BLaER1 (cell line): ENCODE measurements around the gene ACER2.
"Not testable (repeated sequence)": the region's sequence is repeated elsewhere in the genome, so short reads cannot be mapped to it uniquely, and the experiment has no call there.

Source experiments
- H3K27ac ChIP-seq: shearing (Covaris generic); formaldehyde crosslinking; 2 replicates; pipeline ENCODE4 v1.8.1; 2022
- H3K27me3 ChIP-seq: shearing (Covaris generic); formaldehyde crosslinking; 2 replicates; pipeline ENCODE4 v1.8.1; 2022
- H3K36me3 ChIP-seq: shearing (Covaris generic); formaldehyde crosslinking; 2 replicates; pipeline ENCODE4 v1.8.1; 2022
- H3K4me1 ChIP-seq: shearing (Covaris generic); formaldehyde crosslinking; 2 replicates; pipeline ENCODE4 v1.8.1; 2022
- H3K4me2 ChIP-seq: shearing (Covaris generic); formaldehyde crosslinking; 2 replicates; pipeline ENCODE4 v1.8.1; 2022
- H3K4me3 ChIP-seq: shearing (Covaris generic); formaldehyde crosslinking; 2 replicates; pipeline ENCODE4 v1.8.1; 2022
- H3K9ac ChIP-seq: shearing (Covaris generic); formaldehyde crosslinking; 2 replicates; pipeline ENCODE4 v1.8.1; 2022
- H3K9me3 ChIP-seq: shearing (Covaris generic); formaldehyde crosslinking; 2 replicates; pipeline ENCODE4 v1.8.1; 2022
- H4K20me1 ChIP-seq: shearing (Covaris generic); formaldehyde crosslinking; 2 replicates; pipeline ENCODE4 v1.8.1; 2022
- Cebpa-rat ChIP-seq: shearing (Covaris generic); IDR thresholded peaks from 2 replicates; pipeline ENCODE4 v1.8.1; 2022

The ACER2 gene

GRCh38 chr9:19423163-19423562, 14.4 kb downstream of the ACER2 start:
- Histone ChIP-seq H3K4me1 (no peaks in the 10 kb centered on the region), H3K27ac (no peak overlapping the region), H3K4me3 (no peak overlapping the region), H4K20me1 (no peaks in the 10 kb centered on the region), H3K9ac (no peak overlapping the region), H3K36me3 (peaks cover 15% of the 10 kb centered on the region; the same call in 1 of the 2 replicates), H3K4me2 (no peak overlapping the region), H3K27me3 (no peaks in the 10 kb centered on the region), H3K9me3 (no peaks in the 10 kb centered on the region)
- TF ChIP-seq Cebpa-rat, result no peak

GRCh38 chr9:19424176-19424779, 15.5 kb downstream of the ACER2 start:
- Histone ChIP-seq H3K27ac (no peak overlapping the region), H4K20me1 (no peaks in the 10 kb centered on the region), H3K36me3 (peaks cover 19% of the 10 kb centered on the region; the same call in 1 of the 2 replicates), H3K9ac (no peak overlapping the region), H3K27me3 (no peaks in the 10 kb centered on the region), H3K9me3 (no peaks in the 10 kb centered on the region), H3K4me2 (no peak overlapping the region), H3K4me3 (no peak overlapping the region), H3K4me1 (no peaks in the 10 kb centered on the region)
- no peak for TF ChIP-seq Cebpa-rat

DNA sequence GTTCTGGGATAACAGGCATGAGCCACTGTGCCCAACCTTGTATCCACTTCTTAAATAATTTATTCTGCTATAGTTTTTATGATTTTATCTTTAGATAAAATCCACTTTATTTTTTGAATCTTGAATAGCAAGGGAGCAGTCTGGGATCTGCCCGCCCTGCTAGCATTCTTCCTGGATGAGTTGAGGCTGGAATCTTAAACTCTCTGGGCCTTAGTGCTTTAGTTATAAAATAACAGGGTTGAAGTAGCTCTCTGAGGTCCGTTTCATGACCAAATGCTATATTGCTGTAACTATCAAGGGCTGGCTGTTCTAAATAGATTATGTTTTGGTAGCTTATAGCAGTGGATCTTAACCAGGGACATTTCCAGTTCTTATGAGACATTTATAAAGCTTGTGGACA, 20.8 kb downstream of the ACER2 start:
- no peak overlapping the region for H3K4me3 ChIP-seq
- TF ChIP-seq Cebpa-rat, result no peak

GRCh38 chr9:19430201-19430760, 21.5 kb downstream of the ACER2 start:
- Histone ChIP-seq H3K4me2 (no peak overlapping the region), H3K36me3 (peaks cover 31% of the 10 kb centered on the region), H3K9ac (no peak overlapping the region), H4K20me1 (no peaks in the 10 kb centered on the region), H3K27ac (no peak overlapping the region), H3K4me1 (no peaks in the 10 kb centered on the region), H3K4me3 (no peak overlapping the region), H3K27me3 (no peaks in the 10 kb centered on the region), H3K9me3 (peaks cover 7% of the 10 kb centered on the region; the same call in 1 of the 2 replicates)
- no peak for TF ChIP-seq Cebpa-rat

More for the DNA sequence above, 20.8 kb downstream of the ACER2 start:
- Histone ChIP-seq H3K27me3 (no peaks in the 10 kb centered on the region), H4K20me1 (no peaks in the 10 kb centered on the region), H3K9me3 (peaks cover 2% of the 10 kb centered on the region; the same call in 1 of the 2 replicates), H3K27ac (no peak overlapping the region), H3K9ac (no peak overlapping the region), H3K4me2 (no peak overlapping the region), H3K4me1 (no peaks in the 10 kb centered on the region), H3K36me3 (peaks cover 31% of the 10 kb centered on the region)

DNA sequence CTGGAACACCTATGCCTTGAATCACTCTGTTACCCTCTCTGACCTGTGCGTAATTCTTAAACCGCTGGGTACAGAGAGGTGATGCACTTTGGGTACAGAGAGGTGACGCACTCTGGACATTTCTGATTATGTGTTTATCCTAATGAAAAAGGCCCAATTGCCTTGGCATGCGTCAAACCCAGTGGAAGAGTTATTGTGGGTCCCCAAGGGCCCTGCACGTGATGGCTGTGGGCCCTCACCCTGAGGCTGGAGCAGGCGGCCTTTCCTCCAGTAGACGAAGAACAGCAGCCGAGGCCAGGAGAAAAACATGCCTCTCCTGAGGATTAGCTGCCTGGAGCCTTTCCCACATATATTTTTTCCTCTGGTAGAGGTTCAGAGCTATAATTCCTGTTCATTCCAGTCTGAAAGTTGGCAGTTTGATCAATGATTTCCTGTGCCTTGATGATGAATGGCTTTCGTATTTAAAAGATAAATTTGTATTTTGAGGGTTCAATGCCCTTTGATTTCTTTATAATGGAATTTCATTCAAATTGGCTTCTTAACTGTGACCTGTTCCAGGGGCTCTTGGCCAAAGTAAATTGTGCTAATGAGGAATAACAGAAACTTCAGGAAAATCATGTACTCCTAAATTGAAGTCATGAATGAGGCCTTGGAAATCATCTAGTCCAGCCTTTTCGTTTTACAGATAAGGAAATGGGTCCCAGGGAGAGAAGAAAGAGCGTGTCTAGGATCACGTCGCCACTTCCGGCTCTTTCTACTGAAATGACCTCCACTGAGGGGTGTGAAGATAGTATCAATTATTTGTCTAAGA, 22.8 kb downstream of the ACER2 start:
- Histone ChIP-seq H3K36me3 (peaks cover 28% of the 10 kb centered on the region), H3K9me3 (peaks cover 7% of the 10 kb centered on the region; the same call in 1 of the 2 replicates)
- no peak for TF ChIP-seq Cebpa-rat

GRCh38 chr9:19432473-19432872, 23.7 kb downstream of the ACER2 start:
- Histone ChIP-seq H3K4me3 (no peak overlapping the region), H3K27me3 (no peaks in the 10 kb centered on the region), H3K9ac (no peak overlapping the region), H4K20me1 (no peaks in the 10 kb centered on the region), H3K9me3 (peaks cover 7% of the 10 kb centered on the region; the same call in 1 of the 2 replicates), H3K27ac (no peak overlapping the region), H3K36me3 (peaks cover 28% of the 10 kb centered on the region), H3K4me1 (no peaks in the 10 kb centered on the region), H3K4me2 (no peak overlapping the region)
- no peak for TF ChIP-seq Cebpa-rat

More for the DNA sequence above, 22.8 kb downstream of the ACER2 start:
- Histone ChIP-seq H3K27me3 (no peaks in the 10 kb centered on the region), H3K9ac (no peak overlapping the region), H3K4me1 (no peaks in the 10 kb centered on the region), H3K27ac (no peak overlapping the region), H3K4me3 (no peak overlapping the region), H4K20me1 (no peaks in the 10 kb centered on the region), H3K4me2 (no peak overlapping the region)

DNA sequence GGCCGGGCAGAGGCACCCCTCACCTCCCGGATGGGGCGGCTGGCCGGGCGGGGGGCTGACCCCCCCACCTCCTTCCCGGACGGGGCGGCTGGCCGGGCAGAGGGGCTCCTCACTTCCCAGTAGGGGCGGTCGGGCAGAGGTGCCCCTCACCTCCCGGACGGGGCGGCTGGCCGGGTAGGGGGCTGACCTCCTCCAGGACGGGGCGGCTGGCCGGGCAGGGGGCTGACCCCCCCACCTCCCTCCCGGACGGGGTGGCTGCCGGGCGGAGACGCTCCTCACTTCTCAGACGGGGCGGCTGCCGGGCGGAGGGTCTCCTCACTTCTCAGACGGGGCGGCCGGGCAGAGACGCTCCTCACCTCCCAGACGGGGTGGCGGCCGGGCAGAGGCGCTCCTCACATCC, 24.9 kb downstream of the ACER2 start:
- H4K20me1 ChIP-seq, H3K4me2 ChIP-seq, H3K27ac ChIP-seq, H3K27me3 ChIP-seq, H3K4me1 ChIP-seq, H3K9me3 ChIP-seq, H3K4me3 ChIP-seq, H3K9ac ChIP-seq: not testable (repeated sequence)
- H3K36me3 ChIP-seq, result peaks cover 24% of the 10 kb centered on the region

- Histone ChIP-seq H3K9me3 (no peaks in the 10 kb centered on the region), H3K4me3 (no peak overlapping the region), H4K20me1 (no peaks in the 10 kb centered on the region), H3K27ac (no peak overlapping the region), H3K9ac (no peak overlapping the region), H3K4me2 (no peak overlapping the region), H3K36me3 (peaks cover 14% of the 10 kb centered on the region; the same call in 1 of the 2 replicates), H3K4me1 (peaks cover 13% of the 10 kb centered on the region; the same call in 1 of the 2 replicates), H3K27me3 (no peaks in the 10 kb centered on the region)
- TF ChIP-seq Cebpa-rat, result no peak
Observed at GRCh38 chr9:19440376-19440775, 31.6 kb downstream of the ACER2 start.

GRCh38 chr9:19440823-19441580, 32.2 kb downstream of the ACER2 start:
- Histone ChIP-seq H3K27me3 (no peaks in the 10 kb centered on the region), H3K4me2 (peak overlapping the region; percentile 51; the same call in 1 of the 2 replicates), H3K9me3 (no peaks in the 10 kb centered on the region), H3K9ac (0 out of 2 replicates have a peak overlapping the region, but pooled peaks have one; percentile 45), H3K4me1 (peaks cover 13% of the 10 kb centered on the region; the same call in 1 of the 2 replicates), H4K20me1 (no peaks in the 10 kb centered on the region), H3K27ac (no peak overlapping the region), H3K36me3 (peaks cover 18% of the 10 kb centered on the region), H3K4me3 (no peak overlapping the region)
- no peak for TF ChIP-seq Cebpa-rat
